Activated T-cell treated with anti-CD3 and anti-CD28 coated beads, Interleukin-2, amount 50 U/mL, for 72 hours (primary cell): Measurements from ENCODE around the gene STK25. TPM values are rescaled to one million over a fixed set of nuclear protein-coding genes. Genes with fewer than 3 reads are reported as not detected.
A peak's percentile ranks its signal among the peaks of the same experiment; 100 is the strongest.
"Not testable (repeated sequence)": the region's sequence is repeated elsewhere in the genome, so short reads cannot be mapped to it uniquely, and the experiment has no call there.

Experiments
- ATAC-seq, 2 donors: fragments of 150-1000 bp; cut with Tn5 transposase; replicated peaks in 1 of 2; 2 replicates each; pipeline ENCODE4 v1.10.0; 2021; ENCODE audit warnings: moderate library complexity in 2 of 2, mild to moderate bottlenecking in 1 of 2
- DNase-seq, 2 donors: peaks; one replicate each; pipeline ENCODE4 v3.0.0; 2021 to 2022; ENCODE audit warnings: mixed read lengths in 1 of 2
- H3K27ac Mint-ChIP-seq: one replicate; pipeline ENCODE4 v1.8.0; 2022; ENCODE audit warnings: mild to moderate bottlenecking, moderate library complexity, mixed read lengths
- H3K27me3 Mint-ChIP-seq: one replicate; pipeline ENCODE4 v1.8.0; 2022; ENCODE audit warnings: low read depth, mixed read lengths
- H3K36me3 Mint-ChIP-seq, 2 donors: one replicate each; pipeline ENCODE4 v1.8.0; 2022; ENCODE audit warnings: mixed read lengths in 2 of 2, mild to moderate bottlenecking in 1 of 2; ENCODE audit not compliant: insufficient read depth in 2 of 2
- H3K4me1 Mint-ChIP-seq: one replicate; pipeline ENCODE4 v1.8.0; 2022; ENCODE audit warnings: low read depth, mixed read lengths
- H3K4me3 Mint-ChIP-seq, 2 donors: one replicate each; pipeline ENCODE4 v1.8.0; 2022; ENCODE audit warnings: mild to moderate bottlenecking in 2 of 2, mixed read lengths in 2 of 2, moderate library complexity in 2 of 2
- H3K9me3 Mint-ChIP-seq, 2 donors: one replicate each; pipeline ENCODE4 v1.8.0; 2022; ENCODE audit warnings: mixed read lengths in 2 of 2
- total RNA-seq, 2 donors: library from RNA; stranded (reverse); gene quantifications; one replicate each; pipeline ENCODE4 v1.2.3, GENCODE V29; 2022

The STK25 gene
- total RNA-seq, 2 donors from 2014 or later, result 81.6 to 83.5 TPM

DNA sequence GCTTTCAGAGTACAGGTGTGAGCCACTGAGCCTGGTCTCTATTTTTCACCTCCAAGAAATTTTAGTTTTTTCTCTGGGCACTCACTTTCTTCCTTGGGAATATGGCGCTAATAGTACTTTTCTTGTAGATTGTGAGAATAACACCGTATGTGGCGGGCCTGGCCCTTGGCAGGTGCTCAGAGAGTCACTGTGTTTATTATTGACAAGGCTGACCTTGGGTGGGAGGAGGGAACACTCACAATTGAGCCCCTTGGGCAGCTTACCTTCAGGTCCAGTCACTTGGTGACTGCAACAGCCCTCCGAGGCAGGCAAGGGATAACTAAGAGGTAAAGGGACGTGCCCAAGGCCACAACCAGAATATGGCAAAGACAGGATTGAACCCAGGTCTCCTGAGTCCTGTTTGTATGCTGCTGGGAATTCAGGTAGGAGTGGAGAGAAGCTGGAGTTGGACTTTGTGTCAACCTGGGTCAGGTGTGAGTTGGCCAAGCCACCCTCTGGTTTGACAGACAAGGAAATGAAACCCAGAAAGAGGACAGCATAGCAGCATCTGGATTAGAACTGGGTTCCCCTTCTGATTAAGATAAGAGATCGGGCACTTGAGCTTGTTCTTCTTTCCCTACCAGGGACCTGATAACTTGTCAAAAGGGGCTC is 2.8 kb upstream of the STK25 start:
- Mint-ChIP-seq H3K4me1 (peaks cover 42% of the 10 kb centered on the region), H3K27me3 (no peaks in the 10 kb centered on the region), H3K27ac (no peak overlapping the region), H3K36me3 (no peaks in the 10 kb centered on the region), H3K4me3 (peak overlapping the region in 1 of 2 donors; percentile 12), H3K9me3 (no peaks in the 10 kb centered on the region)
- DNase-seq (no peak), ATAC-seq (no peak)

DNA sequence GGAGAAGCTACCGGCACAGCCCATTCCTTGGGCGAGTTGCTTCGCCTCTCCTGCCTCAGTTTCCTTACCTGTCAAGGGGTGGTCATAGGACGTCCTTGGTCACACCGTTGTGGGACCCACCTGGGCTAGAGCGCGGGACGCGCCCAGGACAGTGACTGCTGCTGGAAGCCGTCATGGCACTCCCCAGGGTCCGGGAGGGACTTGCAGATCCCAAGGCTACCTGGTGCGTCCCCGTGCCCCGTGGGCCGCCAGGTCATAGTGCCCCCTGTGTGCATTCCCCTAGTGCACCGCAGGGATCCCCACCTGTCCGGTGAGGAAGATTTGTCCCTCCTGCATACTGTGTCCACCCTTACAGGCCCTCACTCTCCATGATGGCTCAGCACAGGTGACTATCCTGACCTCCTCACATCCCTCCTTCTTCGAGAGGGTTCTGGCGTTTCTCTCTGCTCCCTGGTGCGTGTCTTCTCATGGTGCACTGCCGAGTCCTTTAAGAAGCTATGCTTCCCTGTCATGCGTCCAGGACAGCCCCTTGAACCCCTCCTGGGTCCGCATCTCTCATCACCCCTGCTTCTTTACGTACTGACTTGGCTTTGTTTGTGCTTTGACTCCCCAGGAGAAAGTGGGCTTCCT is 886 bp upstream of the STK25 start:
- Mint-ChIP-seq H3K36me3 (no peaks in the 10 kb centered on the region), H3K27ac (peak overlapping the region; percentile 20), H3K4me1 (peaks cover 26% of the 10 kb centered on the region), H3K27me3 (no peaks in the 10 kb centered on the region), H3K4me3 (peak overlapping the region; percentile 69 to 80), H3K9me3 (no peaks in the 10 kb centered on the region)
- peak in 1 of 2 donors; percentile 15 for DNase-seq
- ATAC-seq, result no peak

DNA sequence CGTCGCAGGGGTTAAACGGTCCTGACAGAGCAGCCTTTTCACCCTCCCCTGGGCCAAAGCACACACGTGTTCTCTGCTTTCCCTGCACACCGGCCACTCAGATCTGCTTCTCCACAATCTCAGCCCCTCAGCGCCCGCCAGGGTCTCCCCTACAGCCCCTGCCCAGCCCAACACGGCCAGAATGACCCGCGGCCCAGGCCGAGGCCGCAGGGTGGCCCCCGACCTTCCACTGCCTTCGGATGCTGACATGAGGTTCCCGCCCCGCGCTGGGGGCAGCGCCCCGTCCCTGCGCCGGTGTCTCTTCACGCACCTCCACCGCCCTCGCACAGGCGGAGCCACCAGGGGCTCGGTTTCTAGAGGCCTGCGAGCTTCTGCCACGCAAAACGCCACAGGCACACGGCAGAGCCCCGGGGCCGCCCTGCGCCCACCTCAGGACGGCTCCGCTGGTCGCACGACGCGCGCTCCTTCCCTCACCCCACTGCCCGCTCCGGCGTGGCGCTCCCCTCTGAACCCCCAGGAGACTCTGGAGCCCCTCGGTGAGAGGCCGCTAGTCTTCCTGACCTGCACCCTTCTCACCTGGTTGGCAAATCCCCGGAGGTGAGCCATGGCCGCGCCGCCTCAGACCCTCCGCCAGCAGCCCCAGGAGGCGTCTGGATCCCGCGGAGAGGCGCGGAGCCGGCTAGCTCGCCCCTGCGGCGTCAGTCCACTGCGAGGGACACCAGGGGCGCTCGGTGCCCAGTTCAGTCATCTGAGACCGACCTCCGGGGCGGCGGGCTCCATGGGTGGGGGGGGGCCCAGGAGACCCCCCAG is 749 bp downstream of the STK25 start:
- no peaks in the 10 kb centered on the region for H3K9me3 Mint-ChIP-seq
- H3K4me1 Mint-ChIP-seq, result peaks cover 26% of the 10 kb centered on the region
- H3K27ac Mint-ChIP-seq, result no peak overlapping the region
- ATAC-seq, result peak; percentile 32 to 34
- peak; percentile 51 to 53 for DNase-seq
- H3K36me3 Mint-ChIP-seq, result no peaks in the 10 kb centered on the region
- peak overlapping the region; percentile 90 to 91 for H3K4me3 Mint-ChIP-seq
- no peaks in the 10 kb centered on the region for H3K27me3 Mint-ChIP-seq

- Mint-ChIP-seq H3K4me1 (peaks cover 26% of the 10 kb centered on the region), H3K4me3 (peak overlapping the region; percentile 90 to 91), H3K36me3 (no peaks in the 10 kb centered on the region), H3K27ac (no peak overlapping the region), H3K27me3 (no peaks in the 10 kb centered on the region), H3K9me3 (no peaks in the 10 kb centered on the region)
- ATAC-seq, result no peak
- DNase-seq, result no peak
Measured at GRCh38 chr2:241506793-241507429, 1.5 kb downstream of the STK25 start.

- H3K27ac Mint-ChIP-seq, DNase-seq, H3K36me3 Mint-ChIP-seq, H3K9me3 Mint-ChIP-seq, ATAC-seq, H3K4me3 Mint-ChIP-seq, H3K27me3 Mint-ChIP-seq: not testable (repeated sequence)
- peaks cover 26% of the 10 kb centered on the region for H3K4me1 Mint-ChIP-seq
Measured at GRCh38 chr2:241506317-241506716, 2.1 kb downstream of the STK25 start.

- no peaks in the 10 kb centered on the region for H3K27me3 Mint-ChIP-seq
- no peak overlapping the region for H3K27ac Mint-ChIP-seq
- ATAC-seq, result no peak
- no peak overlapping the region for H3K4me3 Mint-ChIP-seq
- no peaks in the 10 kb centered on the region for H3K36me3 Mint-ChIP-seq
- peaks cover 26% of the 10 kb centered on the region for H3K4me1 Mint-ChIP-seq
- no peaks in the 10 kb centered on the region for H3K9me3 Mint-ChIP-seq
- DNase-seq, result no peak
Measured at GRCh38 chr2:241505781-241506201, 2.6 kb downstream of the STK25 start.

- Mint-ChIP-seq H3K36me3 (no peaks in the 10 kb centered on the region), H3K4me1 (peaks cover 26% of the 10 kb centered on the region), H3K27me3 (no peaks in the 10 kb centered on the region), H3K4me3 (no peak overlapping the region), H3K9me3 (no peaks in the 10 kb centered on the region), H3K27ac (peak overlapping the region; percentile 42)
- ATAC-seq (no peak), DNase-seq (no peak)
Measured at GRCh38 chr2:241505086-241505780, 3.2 kb downstream of the STK25 start.

DNA sequence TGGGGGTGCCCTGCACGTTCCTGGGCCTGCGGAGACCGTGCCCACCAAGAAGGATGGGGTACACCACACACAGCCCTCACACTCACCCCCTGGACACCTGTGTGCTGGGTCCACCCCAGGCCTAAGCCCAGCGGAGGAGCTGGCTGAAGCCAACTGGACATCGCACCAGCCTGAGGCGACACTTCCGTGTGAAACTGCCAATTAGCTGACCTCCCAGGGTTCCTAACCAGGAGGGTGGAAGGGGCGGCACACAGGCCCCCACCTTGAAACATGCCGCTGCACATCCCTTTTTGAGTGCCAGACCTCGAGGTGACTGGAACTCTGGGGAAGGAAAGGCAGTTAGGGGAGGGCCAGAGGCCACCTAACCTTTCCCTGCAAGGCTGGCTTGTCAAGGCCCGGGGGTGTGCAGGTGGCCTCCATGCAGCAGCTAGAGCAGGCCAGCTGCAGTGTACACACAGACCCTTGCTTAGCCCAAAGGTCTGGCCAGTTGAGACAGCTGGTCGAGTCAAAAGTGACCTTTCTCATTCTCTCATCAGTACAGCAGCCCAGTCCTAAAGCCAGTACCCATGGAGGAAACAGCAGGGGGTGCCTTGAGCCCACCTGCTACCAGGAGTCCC is 4.5 kb downstream of the STK25 start:
- H3K9me3 Mint-ChIP-seq, result no peaks in the 10 kb centered on the region
- no peak for ATAC-seq
- DNase-seq, result no peak
- no peaks in the 10 kb centered on the region for H3K27me3 Mint-ChIP-seq
- peaks cover 17% of the 10 kb centered on the region for H3K4me1 Mint-ChIP-seq
- H3K27ac Mint-ChIP-seq, result no peak overlapping the region
- no peak overlapping the region for H3K4me3 Mint-ChIP-seq
- no peaks in the 10 kb centered on the region for H3K36me3 Mint-ChIP-seq

DNA sequence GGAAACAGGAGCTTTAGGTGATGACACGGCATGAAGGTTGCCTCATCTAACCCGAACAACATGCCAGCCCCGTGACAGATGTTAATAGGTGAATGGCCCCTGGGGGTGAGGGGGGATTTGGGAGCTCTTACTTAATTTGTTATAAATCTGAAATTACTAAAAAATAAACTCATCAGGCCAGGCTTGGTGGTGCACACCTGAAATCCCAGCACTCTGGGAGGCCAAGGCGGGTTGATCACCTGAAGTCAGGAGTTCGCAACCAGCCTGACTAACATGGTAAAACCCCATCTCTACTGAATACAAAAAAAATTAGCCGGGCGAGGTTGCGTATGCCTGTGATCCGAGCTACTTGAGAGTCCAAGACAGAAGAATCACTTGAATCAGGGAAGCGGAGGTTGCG is 6.1 kb downstream of the STK25 start:
- H3K4me3 Mint-ChIP-seq, result no peak overlapping the region
- H3K4me1 Mint-ChIP-seq, result peaks cover 11% of the 10 kb centered on the region
- no peaks in the 10 kb centered on the region for H3K27me3 Mint-ChIP-seq
- no peak for DNase-seq
- no peaks in the 10 kb centered on the region for H3K9me3 Mint-ChIP-seq
- no peak for ATAC-seq
- no peaks in the 10 kb centered on the region for H3K36me3 Mint-ChIP-seq
- H3K27ac Mint-ChIP-seq, result no peak overlapping the region

GRCh38 chr2:241501551-241501950 is 6.8 kb downstream of the STK25 start:
- Mint-ChIP-seq H3K4me3 (no peak overlapping the region), H3K27ac (no peak overlapping the region), H3K9me3 (no peaks in the 10 kb centered on the region), H3K27me3 (no peaks in the 10 kb centered on the region), H3K4me1 (peaks cover 4% of the 10 kb centered on the region), H3K36me3 (peaks cover 0 to 1% of the 10 kb centered on the region in 2 donors)
- ATAC-seq (no peak), DNase-seq (no peak)

DNA sequence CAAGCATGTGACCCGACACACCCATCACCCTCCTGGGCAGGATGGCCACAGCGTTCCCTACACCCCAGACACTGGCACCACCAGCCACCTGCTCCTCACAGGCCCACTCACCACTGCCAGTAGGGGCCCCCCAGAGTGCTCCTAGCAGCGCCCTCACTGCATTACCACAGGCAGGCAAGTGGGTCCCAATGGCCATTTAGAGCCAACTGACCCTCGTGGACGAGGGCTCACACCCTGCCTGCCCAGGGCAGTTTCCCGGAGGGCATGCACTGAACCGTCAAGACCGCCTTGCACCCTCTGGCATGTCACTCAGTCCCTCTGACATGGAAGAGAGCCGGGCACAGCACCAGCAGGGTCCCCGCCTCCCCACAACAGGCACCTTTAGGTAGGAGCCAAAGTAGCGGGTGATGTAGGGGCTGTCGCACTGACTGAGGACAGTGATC is 7.3 kb downstream of the STK25 start:
- Mint-ChIP-seq H3K27me3 (no peaks in the 10 kb centered on the region), H3K4me3 (no peak overlapping the region), H3K4me1 (no peaks in the 10 kb centered on the region), H3K9me3 (no peaks in the 10 kb centered on the region), H3K27ac (no peak overlapping the region), H3K36me3 (peaks cover 0 to 3% of the 10 kb centered on the region in 2 donors)
- no peak for ATAC-seq
- DNase-seq, result no peak

DNA sequence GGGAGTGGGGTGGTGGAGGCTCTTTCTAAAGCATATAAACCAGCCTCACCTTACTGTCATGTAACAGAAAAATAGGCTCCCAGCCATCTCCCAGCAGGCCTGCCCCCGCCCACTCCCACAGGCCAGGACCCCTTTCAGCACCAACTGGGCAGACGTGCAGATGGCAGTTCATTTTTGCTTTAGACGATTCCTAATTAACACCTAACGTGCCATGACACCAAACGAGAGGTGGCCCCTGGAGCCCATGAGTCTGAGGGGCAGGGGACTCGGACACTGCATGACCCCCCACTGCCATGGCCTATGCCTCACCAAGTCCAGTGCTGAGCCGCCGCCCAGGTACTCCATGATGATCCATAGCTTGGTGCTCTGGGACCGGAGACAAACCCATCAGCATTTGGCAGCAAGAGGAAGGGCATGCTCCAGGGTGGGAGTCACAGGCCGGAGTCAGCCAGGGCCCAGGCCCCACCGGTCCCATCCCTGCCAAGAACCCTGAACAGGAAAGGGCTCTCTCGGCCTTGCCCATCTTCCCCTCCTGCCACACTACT is 7.9 kb downstream of the STK25 start:
- peaks cover 0 to 3% of the 10 kb centered on the region in 2 donors for H3K36me3 Mint-ChIP-seq
- no peaks in the 10 kb centered on the region for H3K27me3 Mint-ChIP-seq
- DNase-seq (no peak), ATAC-seq (no peak)
- no peaks in the 10 kb centered on the region for H3K4me1 Mint-ChIP-seq
- H3K27ac Mint-ChIP-seq, result no peak overlapping the region
- H3K4me3 Mint-ChIP-seq, result no peak overlapping the region
- H3K9me3 Mint-ChIP-seq, result no peaks in the 10 kb centered on the region
